Spleen (tissue), 7 donors: ENCODE measurements around the gene BLNK.

Experiments
- CTCF ChIP-seq, 11 experiments: fragments of 200-600 bp in 7 of 11; fragments of 450-650 bp in 4 of 11; sonication (generic) in 4 of 11; IDR thresholded peaks in 8 of 11; conservative IDR thresholded peaks in 3 of 11; 1 replicate in 7 of 11; 2 replicates in 4 of 11; pipeline versions ENCODE4 v1.4.0 to v1.8.0; 2016 to 2021; ENCODE audit warnings: antibody characterized with exemption in 11 of 11, inconsistent platforms in 4 of 11, mild to moderate bottlenecking in 1 of 11
- POLR2AphosphoS5 ChIP-seq, 3 donors: sonication (generic); formaldehyde crosslinking; IDR thresholded peaks; one replicate each; pipeline ENCODE4 v1.5.1; 2017; ENCODE audit warnings: antibody characterized with exemption in 3 of 3
- donor health status: DM: no; HTN: no; CAD: no; lungs with moderate emphysema.
- donor health status: DM: no; HTN: no; CAD: no.
- donor health status: DM: no; HTN: no; CAD: no.

DNA sequence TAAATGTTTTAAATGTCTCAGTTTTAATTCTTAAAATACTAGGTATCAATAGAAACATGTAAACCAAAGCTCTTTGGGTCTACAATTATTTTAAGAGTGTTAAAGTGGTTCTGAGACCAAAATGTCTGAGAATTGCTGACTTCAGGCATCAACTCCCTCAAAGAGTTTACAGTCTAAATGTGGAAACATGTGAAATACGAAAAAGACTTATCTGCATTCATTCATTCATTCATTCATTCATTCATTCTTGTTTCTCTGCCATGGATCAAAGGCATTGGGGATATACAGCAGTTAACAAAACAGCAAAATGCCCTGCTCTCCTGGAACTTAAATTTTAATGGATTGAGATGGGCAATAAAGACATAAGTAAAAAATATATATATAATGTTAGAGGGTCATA lies 69.8 kb downstream of the BLNK start:
- TF ChIP-seq CTCF (IDR thresholded peaks at IDR 0.05 in 8 of 11, conservative IDR thresholded peaks at IDR 0.05 in 3 of 11) (no peak), POLR2AphosphoS5 (IDR thresholded peaks at IDR 0.05) (no peak)
